ENCODE data around the gene C19orf67. TPM values are rescaled to one million over a fixed set of nuclear protein-coding genes. Genes with fewer than 3 reads are reported as not detected.

The C19orf67 gene
- total and polyA plus RNA-seq, 2 of the 13 experiments (the other 11 are each of a cell fraction or from before 2014, with no cell fraction given): 0.11 to 0.32 TPM

GRCh38 chr19:14090509-14091080 is 5.0 kb upstream of the C19orf67 start, which contains the start of gene SAMD1 (continued):
- TF ChIP-seq ZHX2 (IDR thresholded peaks at IDR 0.05; ENCODE audit: low read depth): no peak
- TF ChIP-seq ZHX2 (CRISPR knock-in tag; IDR thresholded peaks at IDR 0.05; ENCODE audit: borderline replicate concordance): no peak
- TF ChIP-seq ATF7 (IDR thresholded peaks at IDR 0.05): no peak
- TF ChIP-seq ATF7 (CRISPR knock-in tag; IDR thresholded peaks at IDR 0.05): no peak
- no peak for TF ChIP-seq MED8 (CRISPR knock-in tag; IDR thresholded peaks at IDR 0.05; ENCODE audit: insufficient replicate concordance)
- 0 out of 2 replicates have a peak, but pooled peaks have one; percentile 4 for TF ChIP-seq ARID4A (CRISPR knock-in tag; IDR thresholded peaks at IDR 0.05; ENCODE audit: borderline replicate concordance)
- TF ChIP-seq ZNF317 (CRISPR knock-in tag; IDR thresholded peaks at IDR 0.05): no peak
- TF ChIP-seq MZF1 (CRISPR knock-in tag; IDR thresholded peaks at IDR 0.05; ENCODE audit: borderline replicate concordance): no peak
- TF ChIP-seq SYNCRIP (IDR thresholded peaks at IDR 0.05; ENCODE audit: insufficient read depth, low read depth, low read length): no peak
- TF ChIP-seq ATF7-NPFF (CRISPR knock-in tag; IDR thresholded peaks at IDR 0.05; ENCODE audit: low read depth): no peak
- no peak for TF ChIP-seq ZNF562 (CRISPR knock-in tag; IDR thresholded peaks at IDR 0.05; ENCODE audit: borderline replicate concordance)
- TF ChIP-seq KAT7 (CRISPR knock-in tag; IDR thresholded peaks at IDR 0.05; ENCODE audit: borderline replicate concordance): no peak
- peak; percentile 10; the same call in 1 of the 2 replicates for TF ChIP-seq POLR2AphosphoS5 (IDR thresholded peaks at IDR 0.05; ENCODE audit: low read depth, low read length)
- no peak for TF ChIP-seq HOXA3 (CRISPR knock-in tag; IDR thresholded peaks at IDR 0.05)
- TF ChIP-seq TGIF2 (CRISPR knock-in tag; IDR thresholded peaks at IDR 0.05): no peak
- no peak for TF ChIP-seq ZNF503 (CRISPR knock-in tag; IDR thresholded peaks at IDR 0.05)
- TF ChIP-seq ZBTB2 (CRISPR knock-in tag; IDR thresholded peaks at IDR 0.05; ENCODE audit: low read depth): no peak; the same call in 1 of the 2 replicates
